Measurements from ENCODE around the gene PSMD10.

Gene PSMD10

DNA sequence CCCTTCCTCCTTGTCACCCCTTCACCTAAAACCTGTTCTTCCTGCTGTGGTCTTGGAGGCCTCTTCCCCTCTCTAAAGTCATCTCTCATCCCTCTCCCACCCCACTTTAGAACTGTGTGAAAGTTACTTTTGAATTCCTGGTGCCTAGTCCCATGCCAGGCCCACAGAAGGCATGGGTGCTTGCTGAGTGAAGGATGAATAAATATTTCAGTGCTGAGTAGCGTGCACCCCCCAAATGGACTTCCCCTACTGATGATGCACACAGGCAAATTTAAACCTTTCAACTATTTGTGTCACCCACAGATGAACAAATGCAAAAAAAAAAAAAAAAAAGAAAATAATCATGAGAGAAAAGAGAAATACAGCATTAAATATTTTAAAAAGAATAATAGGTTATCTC is 19.8 kb downstream of the PSMD10 start:
- DNase-seq: no peak

DNA sequence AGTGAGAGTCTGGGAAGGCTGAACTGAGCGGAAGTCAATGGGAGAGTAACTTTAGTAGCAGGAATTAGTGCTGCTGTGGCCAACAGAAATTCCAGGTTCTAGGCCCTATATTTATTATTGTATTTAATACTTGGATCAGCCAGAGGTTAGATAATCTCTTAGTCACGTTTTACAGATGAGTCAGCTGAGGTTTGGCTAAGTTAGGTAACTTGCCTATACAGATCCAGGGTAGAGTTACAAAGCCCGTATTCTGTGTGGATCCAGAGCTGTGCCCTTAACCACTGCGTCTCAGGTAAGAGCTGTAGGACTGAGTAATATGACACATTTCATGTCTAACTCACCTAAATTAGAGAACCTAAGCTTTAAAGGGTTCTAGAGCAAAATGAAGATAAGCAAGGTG is 20.5 kb downstream of the PSMD10 start:
- DNase-seq: no peak

GRCh38 chrX:108068121-108068520 is 23.2 kb downstream of the PSMD10 start:
- DNase-seq: no peak

- DNase-seq: no peak
Observed at GRCh38 chrX:108064613-108065012, 26.7 kb downstream of the PSMD10 start.

DNA sequence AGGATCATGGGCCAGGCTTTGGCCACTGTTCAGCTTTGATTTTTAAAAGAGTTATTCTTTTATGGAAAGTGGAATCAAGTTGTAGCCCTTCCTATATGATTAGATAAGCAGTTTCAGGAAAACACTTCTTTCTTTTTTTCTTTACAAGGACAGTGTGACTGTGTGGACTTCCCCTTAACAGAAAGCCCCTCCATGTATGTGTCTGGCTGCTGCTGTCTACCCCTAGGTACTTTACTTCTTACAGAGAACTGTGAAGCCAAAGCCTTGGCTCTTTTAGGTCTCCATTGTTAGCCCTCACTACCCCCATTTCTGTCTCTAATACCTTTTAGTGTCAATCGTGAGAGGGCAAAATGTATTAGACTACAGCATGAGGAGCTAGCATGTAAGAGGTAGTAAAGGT is 27.3 kb downstream of the PSMD10 start:
- DNase-seq: no peak

- no peak for DNase-seq
Observed at GRCh38 chrX:108059801-108060200, 31.5 kb downstream of the PSMD10 start.

DNA sequence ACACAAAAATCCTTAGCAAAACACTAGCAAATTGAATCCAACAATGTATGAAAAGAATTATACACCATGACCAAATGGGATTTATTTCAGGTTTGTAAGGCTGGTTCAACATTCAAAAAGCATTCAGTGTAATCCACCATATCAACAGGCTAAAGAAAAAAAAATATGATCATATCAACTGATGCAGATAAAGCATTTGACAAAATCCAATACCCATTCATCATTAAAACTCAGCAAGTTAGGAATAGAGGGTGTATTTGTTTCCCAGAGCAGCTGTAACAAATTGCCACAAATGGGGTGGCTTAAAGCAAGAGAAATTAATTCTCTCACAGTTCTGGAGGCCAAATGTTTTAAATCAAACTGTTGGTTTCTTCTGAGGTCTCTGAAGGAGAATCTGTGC is 35.8 kb downstream of the PSMD10 start:
- DNase-seq: no peak

DNA sequence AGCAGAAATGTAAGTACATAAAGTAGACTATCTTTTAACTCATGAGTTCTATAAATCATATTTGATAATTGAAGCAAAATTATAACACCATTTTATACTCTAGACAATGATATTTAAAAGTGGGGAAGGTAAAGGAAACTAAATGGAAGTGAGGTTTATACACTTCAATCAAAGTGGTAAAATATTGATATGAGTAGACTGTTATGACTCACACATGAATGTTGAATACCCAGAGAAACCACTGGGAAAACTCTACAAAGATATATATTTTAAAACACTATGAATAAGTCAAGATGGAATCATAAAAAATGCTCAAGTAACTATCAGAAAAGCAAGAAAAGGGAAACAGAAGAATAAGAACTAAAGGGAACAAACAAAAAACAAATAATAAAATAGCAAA is 38.1 kb downstream of the PSMD10 start:
- no peak for DNase-seq

GRCh38 chrX:108049649-108050048 is 41.7 kb downstream of the PSMD10 start:
- no peak for DNase-seq

GRCh38 chrX:108044554-108045256 is 46.6 kb downstream of the PSMD10 start, which contains the start of gene VSIG1:
Gene VSIG1, plus strand, starts transcription at chrX:108045065. Its CDS starts 66 bp downstream, at chrX:108045131.
- no peak for DNase-seq

GRCh38 chrX:108036298-108036973 is 54.9 kb downstream of the PSMD10 start:
- no peak for DNase-seq

DNA sequence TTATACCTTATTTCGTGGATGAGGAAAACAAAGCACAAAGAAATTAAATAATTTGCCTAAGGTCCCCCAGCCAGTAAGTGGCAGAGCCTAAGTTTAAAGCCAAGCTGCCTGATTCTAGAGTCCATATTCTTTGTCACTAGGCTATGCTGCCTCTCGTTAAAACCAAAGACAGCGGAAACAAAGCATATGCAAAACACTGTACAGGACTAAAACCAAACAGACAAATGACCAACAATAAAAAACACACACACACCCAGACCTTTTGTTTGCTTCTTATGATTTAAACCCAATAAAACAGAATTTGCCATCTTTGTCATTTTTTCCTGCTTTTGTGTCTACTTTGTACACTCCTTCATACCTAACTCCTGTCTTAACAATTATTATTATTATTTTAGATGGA is 56.6 kb downstream of the PSMD10 start:
- DNase-seq: no peak
